Small intestine (tissue), 7 donors: ENCODE data around the gene MNX1. TPM values are rescaled to one million over a fixed set of nuclear protein-coding genes. Genes with fewer than 3 reads are reported as not detected.
A peak's percentile ranks its signal among the peaks of the same experiment; 100 is the strongest.

ENCODE experiments used
- DNase-seq, 2 donors: peaks; one replicate each; pipeline versions ENCODE4 v3.0.0 to v3.0.0-alpha.2; 2013
- FAIRE-seq: peaks from 2 replicates; lab custom pipeline; 2012; peaks lifted over from hg19 to GRCh38; lab: Jason Lieb, UNC
- H3K27ac ChIP-seq, 3 donors: one replicate each; pipeline ENCODE4 v1.5.1; 2013; ENCODE audit warnings: low read length in 2 of 3, mild to moderate bottlenecking in 2 of 3, control low read depth in 1 of 3, inconsistent platforms in 1 of 3, low read depth in 1 of 3, moderate library complexity in 1 of 3
- H3K27me3 ChIP-seq, 3 donors: one replicate each; pipeline ENCODE4 v1.6.1; 2013; ENCODE audit warnings: low read length in 3 of 3, inconsistent platforms in 1 of 3; ENCODE audit not compliant: control insufficient read depth in 3 of 3, insufficient read depth in 3 of 3
- H3K36me3 ChIP-seq, 3 donors: one replicate each; pipeline ENCODE4 v1.6.1; 2013; ENCODE audit warnings: low read length in 3 of 3, inconsistent platforms in 1 of 3, low read depth in 1 of 3, mild to moderate bottlenecking in 1 of 3, moderate library complexity in 1 of 3; ENCODE audit not compliant: control insufficient read depth in 3 of 3, insufficient read depth in 2 of 3
- H3K4me1 ChIP-seq, 3 donors: one replicate each; pipeline ENCODE4 v1.6.1; 2013; ENCODE audit warnings: low read length in 2 of 3, inconsistent platforms in 1 of 3, low read depth in 1 of 3, mild to moderate bottlenecking in 1 of 3, moderate library complexity in 1 of 3; ENCODE audit not compliant: control insufficient read depth in 3 of 3, insufficient read depth in 2 of 3
- H3K4me3 ChIP-seq, 3 donors: one replicate each; pipeline ENCODE4 v1.5.1; 2013; ENCODE audit warnings: low read length in 3 of 3, control low read depth in 1 of 3, inconsistent platforms in 1 of 3, low read depth in 1 of 3, mild to moderate bottlenecking in 1 of 3, moderate library complexity in 1 of 3
- H3K9me3 ChIP-seq, 2 donors: one replicate each; pipeline ENCODE4 v1.6.1; 2013; ENCODE audit warnings: low read depth in 1 of 2, low read length in 1 of 2; ENCODE audit not compliant: control insufficient read depth in 2 of 2, insufficient read depth in 1 of 2
- WGBS, 3 donors: extraction: QIAGEN DNeasy Blood & Tissue Kit; methylation state at CpG; one replicate each; pipeline ENCODE4 v1.1.7; 2013; 5-methylcytosine and 5-hydroxymethylcytosine counted together
- polyA plus RNA-seq, 4 donors: library from polyadenylated mRNA; stranded (reverse) in 3 of 4; unstranded in 1 of 4; fragments of 200-250 nt in 3 of 4; fragments of 120-200 nt in 1 of 4; gene quantifications; one replicate each; pipeline versions ENCODE4 v1.2.1 to v1.2.3, GENCODE V29; 2013
- donor health status: healthy with polysubstance abuse.
- donor health status: control.
- donor health status: control.
- donor health status: Bipolar disorder and iron deficiency.
- donor health status: healthy.

The MNX1 gene
- polyA plus RNA-seq, 4 donors: 3.5 to 17.3 (median 9.2) TPM

GRCh38 chr7:157008206-157009169, 2.0 kb downstream of the MNX1 start:
- H3K27ac ChIP-seq: peak overlapping the region; percentile 69 to 93 (median 74)
- H3K4me3 ChIP-seq: peak overlapping the region; percentile 47 to 89 (median 81)
- 1 to 9% (median 4%) methylated on average over 32 to 35 of the region's 35 CpGs for WGBS, 3 donors
- peaks cover 0 to 23% (median 0%) of the 10 kb centered on the region in 3 donors for H3K36me3 ChIP-seq
- DNase-seq (peak in 1 of 2 donors; percentile 45), FAIRE-seq (no peak)
- H3K27me3 ChIP-seq: peaks cover 0 to 50% (median 42%) of the 10 kb centered on the region in 3 donors
- peaks cover 0 to 14% of the 10 kb centered on the region in 2 donors for H3K9me3 ChIP-seq
- H3K4me1 ChIP-seq: peaks cover 10 to 40% (median 11%) of the 10 kb centered on the region in 3 donors

DNA sequence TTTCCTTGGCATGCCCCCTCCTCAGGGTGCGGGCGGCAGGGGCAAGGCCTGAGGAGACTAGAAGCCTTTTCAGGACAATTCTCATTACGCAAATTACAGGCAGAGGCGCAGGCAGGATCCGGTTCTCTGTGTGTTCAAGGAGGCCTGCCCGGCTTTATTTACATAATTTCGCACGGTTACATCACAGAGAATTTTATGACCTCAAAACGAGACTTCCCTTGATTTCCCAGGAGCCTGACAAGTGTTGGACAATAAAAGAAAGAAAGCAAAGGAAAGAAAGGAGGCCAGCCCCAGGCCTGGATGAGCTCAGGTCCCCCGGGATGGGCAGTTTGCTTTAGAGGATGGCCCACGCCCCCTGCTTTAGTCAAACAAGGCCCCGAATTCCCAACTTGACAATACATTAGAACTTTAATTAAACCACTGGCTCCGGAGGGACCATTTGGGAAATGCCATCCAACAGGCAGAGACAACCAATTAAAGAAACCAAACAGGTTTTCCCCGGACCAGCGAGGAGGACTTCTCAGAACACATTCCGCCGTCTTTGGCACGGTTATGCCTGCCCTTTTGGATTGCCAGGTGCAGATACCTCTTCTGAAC, 2.9 kb downstream of the MNX1 start:
- Histone ChIP-seq H3K9me3 (peaks cover 0 to 14% of the 10 kb centered on the region in 2 donors), H3K27ac (peak overlapping the region; percentile 60 to 93 (median 70)), H3K4me3 (peak overlapping the region in 2 of 3 donors; percentile 81 to 89), H3K27me3 (peaks cover 0 to 45% (median 42%) of the 10 kb centered on the region in 3 donors), H3K36me3 (peaks cover 0 to 23% (median 0%) of the 10 kb centered on the region in 3 donors), H3K4me1 (peaks cover 10 to 39% (median 11%) of the 10 kb centered on the region in 3 donors)
- DNase-seq (peak; percentile 74 to 87), FAIRE-seq (no peak)
- WGBS, 3 donors: 6 to 13% (median 8%) methylated on average over 18 of the region's 18 CpGs

GRCh38 chr7:157006829-157007469, 3.5 kb downstream of the MNX1 start:
- H3K9me3 ChIP-seq: peaks cover 0 to 14% of the 10 kb centered on the region in 2 donors
- H3K4me1 ChIP-seq: peaks cover 10 to 44% (median 11%) of the 10 kb centered on the region in 3 donors
- peak overlapping the region; percentile 60 to 93 (median 70) for H3K27ac ChIP-seq
- H3K36me3 ChIP-seq: peaks cover 0 to 26% (median 0%) of the 10 kb centered on the region in 3 donors
- DNase-seq (no peak), FAIRE-seq (no peak)
- 11 to 17% (median 12%) methylated on average over 7 of the region's 7 CpGs for WGBS, 3 donors
- H3K27me3 ChIP-seq: peaks cover 0 to 50% (median 45%) of the 10 kb centered on the region in 3 donors
- peak overlapping the region in 2 of 3 donors; percentile 81 to 89 for H3K4me3 ChIP-seq

- H3K4me1 ChIP-seq: peaks cover 9 to 39% (median 9%) of the 10 kb centered on the region in 3 donors
- peaks cover 0 to 26% (median 0%) of the 10 kb centered on the region in 3 donors for H3K36me3 ChIP-seq
- peaks cover 0 to 47% (median 40%) of the 10 kb centered on the region in 3 donors for H3K27me3 ChIP-seq
- H3K4me3 ChIP-seq: peak overlapping the region in 1 of 3 donors; percentile 28
- peak; percentile 85 to 88 for DNase-seq
- peaks cover 0 to 14% of the 10 kb centered on the region in 2 donors for H3K9me3 ChIP-seq
- 5 to 7% (median 6%) methylated on average over 39 of the region's 39 CpGs for WGBS, 3 donors
- no peak for FAIRE-seq
- peak overlapping the region; percentile 60 to 93 (median 70) for H3K27ac ChIP-seq
Observed at GRCh38 chr7:157006205-157006747, 4.2 kb downstream of the MNX1 start.

GRCh38 chr7:157005456-157006204, 4.8 kb downstream of the MNX1 start:
- Histone ChIP-seq H3K36me3 (peaks cover 0 to 26% (median 0%) of the 10 kb centered on the region in 3 donors), H3K9me3 (peaks cover 0 to 14% of the 10 kb centered on the region in 2 donors), H3K4me1 (peaks cover 8 to 40% (median 12%) of the 10 kb centered on the region in 3 donors), H3K4me3 (peak overlapping the region in 1 of 3 donors; percentile 28), H3K27ac (peak overlapping the region in 1 of 3 donors; percentile 93), H3K27me3 (peaks cover 0 to 46% (median 46%) of the 10 kb centered on the region in 3 donors)
- DNase-seq (no peak), FAIRE-seq (no peak)
- 32 to 71% (median 50%) methylated on average over 60 to 77 of the region's 77 CpGs for WGBS, 3 donors

DNA sequence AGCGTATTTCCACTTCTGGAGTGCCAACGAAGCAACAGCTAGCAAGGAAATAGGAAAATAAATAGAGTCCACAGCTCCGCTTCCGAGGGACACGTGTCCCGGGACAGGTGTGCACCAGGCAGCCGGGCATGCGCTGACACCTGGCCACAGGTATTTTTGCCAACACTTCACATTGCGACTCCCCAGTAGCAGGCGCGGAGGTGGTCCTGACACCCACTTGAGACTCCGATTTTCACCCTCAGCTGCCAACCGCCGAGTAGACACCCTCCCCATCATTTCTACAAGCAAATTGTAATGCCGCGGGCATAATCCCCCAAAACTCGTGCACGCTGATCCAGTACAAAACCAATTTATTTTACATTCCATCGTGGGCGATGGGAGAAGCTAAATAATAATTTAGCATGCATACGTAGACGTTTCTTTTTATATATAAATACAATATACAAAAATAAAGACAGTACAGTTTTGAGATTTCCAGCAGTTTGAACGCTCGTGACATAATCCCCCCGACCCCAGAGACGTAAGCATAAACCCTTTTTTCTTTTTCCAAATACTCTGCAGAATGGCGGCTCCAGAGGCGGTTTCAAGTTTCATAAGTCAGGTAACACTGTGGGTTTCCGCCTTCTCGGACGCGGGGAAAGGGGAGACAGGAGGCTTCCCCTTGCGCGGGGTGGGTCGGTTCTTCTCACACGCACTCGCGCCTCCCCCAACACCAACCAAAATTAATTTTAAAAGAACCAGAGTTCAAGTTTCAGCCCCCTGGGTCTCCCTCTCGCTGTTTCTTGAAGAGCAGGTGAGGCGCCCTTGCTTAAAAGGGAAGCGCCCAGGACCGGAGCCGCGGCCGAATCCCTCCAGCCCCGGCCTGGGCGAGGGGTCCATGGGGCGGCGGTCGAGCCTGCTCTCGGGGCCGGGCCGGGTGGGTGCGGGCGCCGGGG, 5.7 kb downstream of the MNX1 start:
- Histone ChIP-seq H3K27ac (peak overlapping the region in 1 of 3 donors; percentile 78), H3K4me3 (no peak overlapping the region), H3K36me3 (peaks cover 0 to 26% (median 0%) of the 10 kb centered on the region in 3 donors), H3K27me3 (peaks cover 0 to 50% (median 46%) of the 10 kb centered on the region in 3 donors), H3K4me1 (peaks cover 12 to 42% (median 12%) of the 10 kb centered on the region in 3 donors), H3K9me3 (peaks cover 0 to 14% of the 10 kb centered on the region in 2 donors)
- WGBS, 3 donors: 33 to 71% (median 56%) methylated on average over 42 to 56 of the region's 56 CpGs
- FAIRE-seq (no peak), DNase-seq (no peak)
